Glomerular visceral epithelial cell (primary cell): ENCODE results near the gene ANKRD28.

ENCODE experiments used
- DNase-seq: peaks from one replicate; pipeline ENCODE4 v3.0.0-alpha.2; 2016; ENCODE audit errors: extremely low spot score

The ANKRD28 gene

GRCh38 chr3:15726043-15726442 is 71.7 kb downstream of the ANKRD28 start:
- DNase-seq = no peak

GRCh38 chr3:15724446-15724845 is 73.3 kb downstream of the ANKRD28 start:
- no peak for DNase-seq

GRCh38 chr3:15723624-15723884 is 74.2 kb downstream of the ANKRD28 start:
- DNase-seq = no peak

- no peak for DNase-seq
These were observed 74.7 kb downstream of the ANKRD28 start for GRCh38 chr3:15722877-15723623.

- DNase-seq = no peak
These were observed 81.6 kb downstream of the ANKRD28 start for GRCh38 chr3:15716178-15716577.

- peak; percentile 45 for DNase-seq
These were observed 83.3 kb downstream of the ANKRD28 start for GRCh38 chr3:15714448-15714847.

- no peak for DNase-seq
These were observed 84.4 kb downstream of the ANKRD28 start for GRCh38 chr3:15713364-15713763.

- DNase-seq = no peak
These were observed 86.5 kb downstream of the ANKRD28 start for GRCh38 chr3:15711281-15711680.

- DNase-seq = no peak
These were observed 88.7 kb downstream of the ANKRD28 start for GRCh38 chr3:15708882-15709677.

- no peak for DNase-seq
These were observed 90.0 kb downstream of the ANKRD28 start for GRCh38 chr3:15707779-15708178.

GRCh38 chr3:15703346-15703745 is 94.4 kb downstream of the ANKRD28 start:
- DNase-seq = no peak

GRCh38 chr3:15694628-15695027 is 103.2 kb downstream of the ANKRD28 start:
- DNase-seq = no peak

- DNase-seq = peak; percentile 11
These were observed 104.4 kb downstream of the ANKRD28 start for GRCh38 chr3:15693355-15693754.

GRCh38 chr3:15690748-15691147 is 107.0 kb downstream of the ANKRD28 start:
- no peak for DNase-seq

- no peak for DNase-seq
These were observed 107.5 kb downstream of the ANKRD28 start for GRCh38 chr3:15690230-15690629.

- no peak for DNase-seq
These were observed 111.9 kb downstream of the ANKRD28 start for GRCh38 chr3:15685927-15686326.

GRCh38 chr3:15683253-15683652 is 114.5 kb downstream of the ANKRD28 start:
- no peak for DNase-seq

GRCh38 chr3:15682561-15683185 is 115.1 kb downstream of the ANKRD28 start:
- no peak for DNase-seq

- no peak for DNase-seq
These were observed 116.1 kb downstream of the ANKRD28 start for GRCh38 chr3:15681668-15682067.

GRCh38 chr3:15679306-15679705 is 118.5 kb downstream of the ANKRD28 start:
- no peak for DNase-seq

GRCh38 chr3:15676259-15676658 is 121.5 kb downstream of the ANKRD28 start:
- no peak for DNase-seq

- no peak for DNase-seq
These were observed 124.2 kb downstream of the ANKRD28 start for GRCh38 chr3:15673536-15673935.

GRCh38 chr3:15667484-15667883 is 130.3 kb downstream of the ANKRD28 start:
- no peak for DNase-seq
